T-helper 17 cell (primary cell): Measurements from ENCODE around the gene CR1. TPM values are rescaled to one million over a fixed set of nuclear protein-coding genes. Genes with fewer than 3 reads are reported as not detected.
"Not testable (repeated sequence)": the region's sequence is repeated elsewhere in the genome, so short reads cannot be mapped to it uniquely, and the experiment has no call there.

ENCODE experiments used
- ATAC-seq: fragments of 150-1000 bp; cut with Tn5 transposase; 2 replicates; pipeline ENCODE4 v1.10.0; 2021; ENCODE audit warnings: mild to moderate bottlenecking, moderate library complexity
- DNase-seq, 3 donors: peaks; one replicate each; pipeline versions ENCODE4 v3.0.0 to v3.0.0-alpha.2; 2020 to 2021
- H3K9me3 ChIP-seq: one replicate; pipeline ENCODE4 v1.7.0; 2013; ENCODE audit warnings: low read length, mild to moderate bottlenecking; ENCODE audit not compliant: control insufficient read depth, poor library complexity, severe bottlenecking
- H3K27ac Mint-ChIP-seq: one replicate; pipeline ENCODE4 v1.8.0; 2022; ENCODE audit warnings: mild to moderate bottlenecking, moderate library complexity, mixed read lengths
- H3K27me3 Mint-ChIP-seq: one replicate; pipeline ENCODE4 v1.8.0; 2022; ENCODE audit warnings: mixed read lengths
- H3K36me3 Mint-ChIP-seq: one replicate; pipeline ENCODE4 v1.8.0; 2022; ENCODE audit warnings: low read depth, mixed read lengths
- H3K4me1 Mint-ChIP-seq: one replicate; pipeline ENCODE4 v1.8.0; 2022; ENCODE audit warnings: mild to moderate bottlenecking, mixed read lengths
- H3K4me3 Mint-ChIP-seq: one replicate; pipeline ENCODE4 v1.8.0; 2022; ENCODE audit warnings: mild to moderate bottlenecking, moderate library complexity, mixed read lengths
- total RNA-seq, 4 donors: library from RNA in 2 of 4; stranded (reverse) in 2 of 4; gene quantifications; one replicate each; pipeline ENCODE4 v1.2.3 and lab custom pipeline; 2022 to 2026

The CR1 gene
- total RNA-seq, 2 donors from 2014 or later: 27.6 to 28.3 TPM

DNA sequence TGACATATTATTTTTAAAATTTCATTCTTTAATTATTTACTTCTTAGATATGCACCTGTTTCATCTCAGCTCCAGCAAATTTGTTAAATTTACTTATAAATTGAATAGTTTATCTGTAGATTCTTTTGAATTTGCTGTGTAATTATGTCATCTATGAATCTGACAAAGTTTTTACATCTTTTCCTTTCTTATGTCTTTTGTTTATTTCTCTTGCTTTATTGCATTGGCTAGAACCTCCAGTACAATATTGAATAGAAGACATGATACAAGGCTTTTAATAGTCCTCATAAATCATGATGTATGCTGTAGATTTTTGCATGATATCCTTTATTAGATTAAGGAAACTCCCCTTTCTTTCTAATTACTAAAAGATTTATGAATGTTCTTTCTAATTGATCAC, 20.8 kb downstream of the CR1 start:
- no peak for DNase-seq
- no peaks in the 10 kb centered on the region for H3K4me1 Mint-ChIP-seq
- ATAC-seq: no peak

GRCh38 chr1:207518608-207519236, 22.8 kb downstream of the CR1 start:
- Mint-ChIP-seq H3K27me3 (peaks cover 4% of the 10 kb centered on the region), H3K36me3 (peaks cover under 1% of the 10 kb centered on the region), H3K4me3 (no peak overlapping the region), H3K27ac (no peak overlapping the region), H3K4me1 (no peaks in the 10 kb centered on the region)
- ATAC-seq: no peak
- no peak for DNase-seq
- H3K9me3 ChIP-seq: no peaks in the 10 kb centered on the region

More for the DNA sequence above, 20.8 kb downstream of the CR1 start:
- Mint-ChIP-seq H3K27ac (no peak overlapping the region), H3K4me3 (no peak overlapping the region), H3K27me3 (no peaks in the 10 kb centered on the region), H3K36me3 (peaks cover 2% of the 10 kb centered on the region)
- H3K9me3 ChIP-seq: no peaks in the 10 kb centered on the region

GRCh38 chr1:207519505-207520399, 23.8 kb downstream of the CR1 start:
- Mint-ChIP-seq H3K4me3 (no peak overlapping the region), H3K4me1 (no peaks in the 10 kb centered on the region), H3K27ac (no peak overlapping the region), H3K27me3 (peaks cover 8% of the 10 kb centered on the region), H3K36me3 (no peaks in the 10 kb centered on the region)
- DNase-seq (no peak), ATAC-seq (no peak)
- H3K9me3 ChIP-seq: no peaks in the 10 kb centered on the region

GRCh38 chr1:207520400-207521345, 24.7 kb downstream of the CR1 start:
- H3K27me3 Mint-ChIP-seq, H3K27ac Mint-ChIP-seq, ATAC-seq, H3K9me3 ChIP-seq, DNase-seq, H3K4me1 Mint-ChIP-seq, H3K36me3 Mint-ChIP-seq, H3K4me3 Mint-ChIP-seq: not testable (repeated sequence)

DNA sequence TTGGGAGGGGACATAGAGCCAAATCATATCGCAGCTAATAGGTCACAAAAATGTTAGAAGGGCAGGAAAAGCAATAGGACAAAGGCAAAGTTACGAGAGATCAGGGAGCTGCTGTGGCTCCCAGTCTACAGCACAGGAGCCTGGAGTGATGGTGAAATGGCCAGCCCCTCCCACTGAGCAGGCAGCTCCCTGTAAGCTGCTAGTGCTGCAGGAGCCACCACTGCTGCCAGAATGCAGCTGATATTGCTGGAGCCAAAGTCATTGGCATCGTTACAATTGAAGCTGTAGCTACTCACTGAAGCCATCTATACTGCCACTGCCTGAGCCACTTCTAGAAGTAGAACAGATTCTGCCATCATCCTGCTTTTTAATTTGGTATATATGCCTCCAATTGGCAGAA, 29.3 kb downstream of the CR1 start:
- not testable (repeated sequence) for H3K27ac Mint-ChIP-seq, H3K9me3 ChIP-seq, ATAC-seq, H3K27me3 Mint-ChIP-seq, DNase-seq, H3K36me3 Mint-ChIP-seq, H3K4me1 Mint-ChIP-seq, H3K4me3 Mint-ChIP-seq

GRCh38 chr1:207528401-207528800, 32.4 kb downstream of the CR1 start:
- not testable (repeated sequence) for H3K27me3 Mint-ChIP-seq, ATAC-seq, H3K36me3 Mint-ChIP-seq, H3K4me1 Mint-ChIP-seq, H3K27ac Mint-ChIP-seq, H3K9me3 ChIP-seq, DNase-seq, H3K4me3 Mint-ChIP-seq

DNA sequence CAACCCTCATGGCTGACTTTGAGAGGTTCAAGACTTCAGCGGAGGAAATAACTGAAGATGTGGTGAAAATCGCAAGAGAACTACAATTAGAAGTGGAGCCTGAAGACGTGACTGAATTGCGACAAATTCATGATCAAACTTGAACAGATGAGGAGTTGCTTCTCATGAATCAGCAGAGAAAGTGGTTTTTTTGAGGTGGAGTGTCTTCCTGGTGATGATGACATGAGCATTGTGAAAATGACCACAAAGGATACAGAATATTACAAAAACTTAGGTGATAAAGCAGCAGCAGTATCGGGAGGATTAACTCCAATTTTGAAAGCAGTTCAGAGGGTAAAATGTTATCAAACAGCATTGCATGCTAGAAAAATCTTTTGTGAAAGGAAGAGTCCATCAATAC, 40.3 kb downstream of the CR1 start:
- H3K9me3 ChIP-seq, H3K36me3 Mint-ChIP-seq, ATAC-seq, H3K4me3 Mint-ChIP-seq, H3K27ac Mint-ChIP-seq, H3K27me3 Mint-ChIP-seq, H3K4me1 Mint-ChIP-seq, DNase-seq: not testable (repeated sequence)

GRCh38 chr1:207546677-207547357, 50.9 kb downstream of the CR1 start:
- not testable (repeated sequence) for H3K27me3 Mint-ChIP-seq, H3K9me3 ChIP-seq, H3K4me3 Mint-ChIP-seq, H3K27ac Mint-ChIP-seq, H3K36me3 Mint-ChIP-seq, DNase-seq, H3K4me1 Mint-ChIP-seq
- ATAC-seq: peak; percentile 37

DNA sequence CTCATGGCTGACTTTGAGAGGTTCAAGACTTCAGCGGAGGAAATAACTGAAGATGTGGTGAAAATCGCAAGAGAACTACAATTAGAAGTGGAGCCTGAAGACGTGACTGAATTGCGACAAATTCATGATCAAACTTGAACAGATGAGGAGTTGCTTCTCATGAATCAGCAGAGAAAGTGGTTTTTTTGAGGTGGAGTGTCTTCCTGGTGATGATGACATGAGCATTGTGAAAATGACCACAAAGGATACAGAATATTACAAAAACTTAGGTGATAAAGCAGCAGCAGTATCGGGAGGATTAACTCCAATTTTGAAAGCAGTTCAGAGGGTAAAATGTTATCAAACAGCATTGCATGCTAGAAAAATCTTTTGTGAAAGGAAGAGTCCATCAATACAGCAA, 58.9 kb downstream of the CR1 start:
- not testable (repeated sequence) for H3K4me1 Mint-ChIP-seq, H3K9me3 ChIP-seq, H3K27me3 Mint-ChIP-seq, H3K4me3 Mint-ChIP-seq, H3K36me3 Mint-ChIP-seq, ATAC-seq, DNase-seq, H3K27ac Mint-ChIP-seq

DNA sequence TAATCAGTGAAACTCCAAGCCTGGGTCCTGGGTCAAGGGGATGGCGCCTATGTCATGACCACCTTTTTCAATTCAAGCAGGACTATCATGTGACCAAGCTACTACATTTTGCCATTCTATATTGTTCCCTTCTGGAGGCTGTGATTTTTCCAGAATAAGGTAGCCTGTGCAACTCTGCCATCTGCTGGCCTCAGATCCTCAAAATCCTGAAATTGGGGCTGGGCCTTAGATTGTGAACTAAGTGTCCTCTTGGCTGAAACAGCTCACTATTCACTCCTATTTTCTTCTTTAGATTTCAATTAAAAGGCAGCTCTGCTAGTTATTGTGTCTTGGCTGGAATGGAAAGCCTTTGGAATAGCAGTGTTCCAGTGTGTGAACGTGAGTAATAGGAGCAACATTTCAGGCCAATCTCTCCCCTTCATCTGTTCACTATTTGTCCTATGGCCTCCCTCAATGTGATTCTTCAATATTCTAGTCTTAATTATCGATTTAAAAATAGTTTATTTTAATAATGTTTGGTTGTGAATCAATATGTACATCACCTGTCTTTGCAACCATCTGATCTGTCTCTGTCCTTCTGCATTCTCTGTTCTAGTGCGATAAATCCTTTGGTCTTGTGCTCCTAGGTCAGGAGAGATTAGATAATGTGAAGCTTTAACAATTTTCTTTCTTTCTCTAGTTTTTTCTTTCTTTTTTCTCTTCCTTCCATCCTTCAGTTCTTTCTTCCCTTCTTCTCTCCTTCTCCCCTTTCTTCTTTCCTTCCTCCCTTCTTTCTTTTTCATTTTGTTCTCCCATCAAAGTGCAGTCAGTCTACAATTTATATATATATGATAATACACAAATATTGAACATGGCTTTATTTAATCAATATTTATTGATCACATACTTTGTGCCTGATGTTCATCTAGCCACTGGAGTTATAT, 69.8 kb downstream of the CR1 start:
- no peak overlapping the region for H3K4me3 Mint-ChIP-seq
- H3K27ac Mint-ChIP-seq: no peak overlapping the region
- ATAC-seq (no peak), DNase-seq (no peak)
- H3K27me3 Mint-ChIP-seq: peaks cover 7% of the 10 kb centered on the region
- H3K9me3 ChIP-seq: no peaks in the 10 kb centered on the region
- peaks cover 4% of the 10 kb centered on the region for H3K36me3 Mint-ChIP-seq
- H3K4me1 Mint-ChIP-seq: peaks cover 3% of the 10 kb centered on the region

DNA sequence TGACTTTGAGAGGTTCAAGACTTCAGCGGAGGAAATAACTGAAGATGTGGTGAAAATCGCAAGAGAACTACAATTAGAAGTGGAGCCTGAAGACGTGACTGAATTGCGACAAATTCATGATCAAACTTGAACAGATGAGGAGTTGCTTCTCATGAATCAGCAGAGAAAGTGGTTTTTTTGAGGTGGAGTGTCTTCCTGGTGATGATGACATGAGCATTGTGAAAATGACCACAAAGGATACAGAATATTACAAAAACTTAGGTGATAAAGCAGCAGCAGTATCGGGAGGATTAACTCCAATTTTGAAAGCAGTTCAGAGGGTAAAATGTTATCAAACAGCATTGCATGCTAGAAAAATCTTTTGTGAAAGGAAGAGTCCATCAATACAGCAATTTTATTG, 76.0 kb downstream of the CR1 start:
- H3K27ac Mint-ChIP-seq, H3K4me3 Mint-ChIP-seq, H3K27me3 Mint-ChIP-seq, ATAC-seq, H3K9me3 ChIP-seq, H3K4me1 Mint-ChIP-seq, H3K36me3 Mint-ChIP-seq, DNase-seq: not testable (repeated sequence)

- H3K4me1 Mint-ChIP-seq, H3K36me3 Mint-ChIP-seq, H3K27me3 Mint-ChIP-seq, DNase-seq, ATAC-seq, H3K9me3 ChIP-seq, H3K4me3 Mint-ChIP-seq, H3K27ac Mint-ChIP-seq: not testable (repeated sequence)
Observed at GRCh38 chr1:207573074-207573473, 77.1 kb downstream of the CR1 start.
